Right lobe of liver (tissue), 6 donors: ENCODE measurements around the gene CFAP92. TPM values are rescaled to one million over a fixed set of nuclear protein-coding genes. Genes with fewer than 3 reads are reported as not detected.
A peak's percentile ranks its signal among the peaks of the same experiment; 100 is the strongest.
"Not testable (repeated sequence)": the region's sequence is repeated elsewhere in the genome, so short reads cannot be mapped to it uniquely, and the experiment has no call there.

ENCODE experiments used
- ATAC-seq, 4 donors: fragments of 200-7000 bp; cut with Tn5 transposase; one replicate each; pipeline ENCODE4 v1.9.1; 2020; ENCODE audit warnings: mild to moderate bottlenecking in 4 of 4, moderate library complexity in 4 of 4
- DNase-seq, 3 donors: peaks; one replicate each; pipeline ENCODE4 v3.0.0-alpha.2; 2020
- H3K27ac ChIP-seq, 3 donors: fragments of 200-600 bp; one replicate each; pipeline ENCODE4 v1.8.0; 2022
- H3K27me3 ChIP-seq, 2 donors: fragments of 200-600 bp; one replicate each; pipeline ENCODE4 v1.8.0; 2022
- H3K36me3 ChIP-seq, 4 donors: fragments of 200-600 bp; sonication (generic) in 1 of 4; one replicate each; pipeline versions ENCODE4 v1.5.1 to v1.8.0; 2017 to 2022; ENCODE audit warnings: control low read depth in 1 of 4
- H3K4me1 ChIP-seq, 4 donors: fragments of 200-600 bp; sonication (generic) in 1 of 4; one replicate each; pipeline versions ENCODE4 v1.5.1 to v1.8.0; 2017 to 2022; ENCODE audit warnings: control low read depth in 1 of 4
- H3K4me3 ChIP-seq, 3 donors: fragments of 200-600 bp; one replicate each; pipeline ENCODE4 v1.8.0; 2022
- H3K9me3 ChIP-seq, 4 donors: fragments of 200-600 bp; sonication (generic) in 1 of 4; one replicate each; pipeline versions ENCODE4 v1.5.1 to v1.8.0; 2017 to 2022; ENCODE audit warnings: control low read depth in 1 of 4
- CTCF ChIP-seq, 4 donors: fragments of 200-600 bp in 3 of 4; fragments of 450-650 bp in 1 of 4; IDR thresholded peaks; one replicate each; pipeline versions ENCODE4 v1.5.1 to v1.8.0; 2016 to 2022; ENCODE audit warnings: antibody characterized with exemption in 4 of 4, mild to moderate bottlenecking in 2 of 4
- POLR2A ChIP-seq: fragments of 450-650 bp; IDR thresholded peaks from one replicate; pipeline ENCODE4 v1.6.1; 2017; ENCODE audit warnings: antibody characterized with exemption, mild to moderate bottlenecking
- WGBS: methylation state at CpG from one replicate; pipeline ENCODE4 v1.1.6; 2018; ENCODE audit warnings: low coverage, low lambda C conversion rate; ENCODE audit not compliant: insufficient coverage; ENCODE audit errors: missing lambda C conversion rate; 5-methylcytosine and 5-hydroxymethylcytosine counted together
- intact Hi-C, 2 donors: fragments of 100-400 bp; cut with DNase I; formaldehyde crosslinking; loops; one replicate each; pipeline versions ENCODE4 v1.11.2 to v1.14.1; 2022
- total RNA-seq, 6 experiments: library from RNA; depleted of rRNA in 2 of 6; stranded (reverse); fragments of >200 nt in 2 of 6; fragmentation: NEBNext Ultra II Directional in 3 of 6; extraction: Animal tissue kit (Norgen Biotek cat#: 25700) in 3 of 6; gene quantifications; one replicate each; pipeline versions ENCODE4 v1.1.0 to v1.2.4, GENCODE V29; 2016 to 2023
- donor health status: DM: no; HTN: yes; CAD: no.
- donor health status: DM: no; HTN: no; CAD: no.
- donor health status: DM: no; HTN: no; CAD: no.
- donor health status: DM: no; HTN: yes; CAD: no.
- donor health status: DM: no; HTN: yes; CAD: no.

CFAP92 gene
- total RNA-seq, 6 experiments from 2014 or later = 0.05 to 0.21 (median 0.08) TPM; not detected in 2

- no peak overlapping the region for H3K4me3 ChIP-seq
- H3K27ac ChIP-seq = no peak overlapping the region
- no peaks in the 10 kb centered on the region for H3K27me3 ChIP-seq
- H3K9me3 ChIP-seq = no peaks in the 10 kb centered on the region
- H3K36me3 ChIP-seq = no peaks in the 10 kb centered on the region
- WGBS = 81% methylated on average over 3 of the region's 3 CpGs
- no peaks in the 10 kb centered on the region for H3K4me1 ChIP-seq
- DNase-seq = no peak
- intact Hi-C loops = no loop called here
- no peak for TF ChIP-seq CTCF (IDR thresholded peaks at IDR 0.05)
- no peak for TF ChIP-seq POLR2A
- ATAC-seq = no peak
Observed at GRCh38 chr3:128929364-128929763, 64.5 kb downstream of the CFAP92 start.

- H3K27me3 ChIP-seq, H3K4me1 ChIP-seq, H3K36me3 ChIP-seq, H3K9me3 ChIP-seq, H3K27ac ChIP-seq, ATAC-seq, H3K4me3 ChIP-seq, intact Hi-C loops: not testable (repeated sequence)
- DNase-seq = peak in 1 of 3 donors; percentile 32
- WGBS = 81% methylated on average over 6 of the region's 6 CpGs
Observed at GRCh38 chr3:128923986-128924385, 69.9 kb downstream of the CFAP92 start.

GRCh38 chr3:128923576-128923975 lies 70.3 kb downstream of the CFAP92 start:
- DNase-seq = no peak
- Histone ChIP-seq H3K27ac (no peak overlapping the region), H3K4me3 (no peak overlapping the region), H3K4me1 (no peaks in the 10 kb centered on the region), H3K27me3 (no peaks in the 10 kb centered on the region), H3K9me3 (no peaks in the 10 kb centered on the region), H3K36me3 (no peaks in the 10 kb centered on the region)
- 42% methylated on average over 2 of the region's 2 CpGs for WGBS
- no peak for ATAC-seq
- TF ChIP-seq POLR2A (no peak), CTCF (IDR thresholded peaks at IDR 0.05) (peak in 1 of 4 donors; percentile 2)
- intact Hi-C loops = no loop called here

- Histone ChIP-seq H3K9me3 (no peaks in the 10 kb centered on the region), H3K4me3 (no peak overlapping the region), H3K27ac (no peak overlapping the region), H3K4me1 (no peaks in the 10 kb centered on the region), H3K27me3 (no peaks in the 10 kb centered on the region), H3K36me3 (no peaks in the 10 kb centered on the region)
- DNase-seq (peak in 1 of 3 donors; percentile 27), ATAC-seq (no peak)
- WGBS = 49% methylated on average over 7 of the region's 10 CpGs
- TF ChIP-seq POLR2A (no peak), CTCF (IDR thresholded peaks at IDR 0.05) (no peak)
- intact Hi-C loops = no loop called here
Observed at GRCh38 chr3:128922804-128923459, 70.9 kb downstream of the CFAP92 start.

GRCh38 chr3:128919988-128920387 lies 73.9 kb downstream of the CFAP92 start:
- H3K9me3 ChIP-seq = no peaks in the 10 kb centered on the region
- 83% methylated on average over 1 of the region's 1 CpG for WGBS
- H3K27ac ChIP-seq = no peak overlapping the region
- H3K27me3 ChIP-seq = no peaks in the 10 kb centered on the region
- peaks cover 0 to 11% (median 4%) of the 10 kb centered on the region in 4 donors for H3K4me1 ChIP-seq
- intact Hi-C loops = no loop called here
- no peak for ATAC-seq
- DNase-seq = peak in 1 of 3 donors; percentile 18
- no peaks in the 10 kb centered on the region for H3K36me3 ChIP-seq
- TF ChIP-seq CTCF (IDR thresholded peaks at IDR 0.05) (no peak), POLR2A (no peak)
- H3K4me3 ChIP-seq = no peak overlapping the region
